HepG2 (cell line): Measurements from ENCODE around the gene VDR. TPM values are rescaled to one million over a fixed set of nuclear protein-coding genes. Genes with fewer than 3 reads are reported as not detected.

Source experiments
- ATAC-seq: fragments of 200-7000 bp; cut with Tn5 transposase; 3 replicates; pipeline ENCODE4 v1.9.1; 2020; ENCODE audit warnings: mild to moderate bottlenecking, moderate library complexity
- BruUV-seq: library from RNA; stranded (reverse); fragments of 400-500 nt; replicated peaks from 2 replicates; lab custom pipeline; 2021; lab: Mats Ljungman, UMichigan
- CTCF ChIA-PET: fragments of 300-600 bp; formaldehyde crosslinking; extraction: SDS; loops from one replicate; lab custom pipeline; 2021; ENCODE audit warnings: low total read pairs, inconsistent platforms, low intra/inter-chr PET ratio; lab: Yijun Ruan, JAX
- POLR2A ChIA-PET: fragments of 350-600 bp; sonication (Branson Sonifier 250); formaldehyde crosslinking; loops from one replicate; lab custom pipeline; 2020; ENCODE audit warnings: antibody characterized with exemption, inconsistent platforms; lab: Yijun Ruan, JAX
- DNase-seq: peaks from one replicate; pipeline ENCODE4 v3.0.0-alpha.2; 2015; ENCODE audit warnings: low spot score
- FAIRE-seq: peaks from 3 replicates; lab custom pipeline; 2011; peaks lifted over from hg19 to GRCh38; lab: Jason Lieb, UNC
- H2AFZ ChIP-seq: one replicate; pipeline ENCODE4 v1.6.1; 2011; ENCODE audit warnings: low read length, inconsistent platforms
- H3K27ac ChIP-seq: fragments of 300-600 bp; 3 replicates; pipeline ENCODE4 v1.8.0; 2011; ENCODE audit warnings: mixed run types, mild to moderate bottlenecking, mixed read lengths, low read length, inconsistent platforms; ENCODE audit not compliant: insufficient read depth; ENCODE audit errors: extremely low read length
- H3K27me3 ChIP-seq, 2 experiments: fragments of 200-600 bp in 1 of 2; 2 replicates in 1 of 2; 3 replicates in 1 of 2; pipeline versions ENCODE4 v1.6.0 to v1.8.0; 2011; ENCODE audit warnings: low read length in 2 of 2, mild to moderate bottlenecking in 2 of 2, moderate library complexity in 2 of 2, inconsistent platforms in 1 of 2; ENCODE audit not compliant: insufficient read depth in 2 of 2, control insufficient read depth in 1 of 2
- H3K36me3 ChIP-seq, 2 experiments: fragments of 200-600 bp in 1 of 2; replicated peaks in 1 of 2; 2 replicates in 1 of 2; 3 replicates in 1 of 2; pipeline versions ENCODE4 v1.5.1 to v1.8.0; 2011; ENCODE audit warnings: low read length in 2 of 2, inconsistent platforms in 1 of 2; ENCODE audit not compliant: insufficient read depth in 2 of 2, control insufficient read depth in 1 of 2
- H3K4me1 ChIP-seq: 2 replicates; pipeline ENCODE4 v1.5.1; 2012; ENCODE audit warnings: low read length, inconsistent platforms; ENCODE audit not compliant: insufficient read depth
- H3K4me2 ChIP-seq: 2 replicates; pipeline ENCODE4 v1.6.0; 2011; ENCODE audit warnings: low read depth, low read length, inconsistent platforms
- H3K4me3 ChIP-seq, 3 experiments: fragments of 200-600 bp in 1 of 3; sonication (generic), shearing (Covaris generic) in 1 of 3; replicated peaks in 1 of 3; 2 replicates each; pipeline ENCODE4 v1.5.1; 2011 to 2016; ENCODE audit warnings: low read length in 3 of 3, inconsistent platforms in 2 of 3, low read depth in 2 of 3, mild to moderate bottlenecking in 2 of 3, control low read depth in 1 of 3, mixed read lengths in 1 of 3; ENCODE audit not compliant: insufficient read depth in 1 of 3
- H3K79me2 ChIP-seq: one replicate; pipeline ENCODE4 v1.6.1; 2011; ENCODE audit warnings: low read length, inconsistent platforms; ENCODE audit not compliant: insufficient read depth
- H3K9ac ChIP-seq: 2 replicates; pipeline ENCODE4 v1.6.0; 2011; ENCODE audit warnings: mild to moderate bottlenecking, low read depth, low read length, inconsistent platforms; ENCODE audit not compliant: insufficient read depth
- H3K9me3 ChIP-seq: 2 replicates; pipeline ENCODE4 v1.5.1; 2012; ENCODE audit warnings: mild to moderate bottlenecking, low read length
- H4K20me1 ChIP-seq: 2 replicates; pipeline ENCODE4 v1.6.0; 2011; ENCODE audit warnings: inconsistent platforms, mild to moderate bottlenecking, low read length, moderate library complexity; ENCODE audit not compliant: insufficient read depth
- ATF6 ChIP-seq: sonication (generic); formaldehyde crosslinking; conservative IDR thresholded peaks from 2 replicates; pipeline ENCODE4 v1.4.0; 2020; ENCODE audit warnings: missing genetic modification reagents
- BRCA1 ChIP-seq: sonication (generic); formaldehyde crosslinking; IDR thresholded peaks from 2 replicates; pipeline ENCODE4 v1.4.0; 2020; ENCODE audit warnings: missing genetic modification reagents
- CHD2 ChIP-seq: IDR thresholded peaks from 2 replicates; pipeline ENCODE4 v1.6.1; 2011; ENCODE audit warnings: low read depth, low read length, improper control_type of control experiment
- CHD4 ChIP-seq: fragments of 200-600 bp; sonication (generic); IDR thresholded peaks from 2 replicates; pipeline ENCODE4 v1.7.0; 2017; ENCODE audit warnings: mild to moderate bottlenecking, low read length, borderline replicate concordance
- FOXO1 ChIP-seq: sonication (generic); formaldehyde crosslinking; IDR thresholded peaks from 2 replicates; pipeline ENCODE4 v1.4.0; 2020; ENCODE audit warnings: missing genetic modification reagents
- GTF2F1 ChIP-seq: fragments of 150-350 bp; IDR thresholded peaks from 2 replicates; pipeline ENCODE4 v1.6.1; 2014; ENCODE audit warnings: low read length
- MBD4 ChIP-seq: IDR thresholded peaks from 2 replicates; pipeline ENCODE4 v1.6.1; 2012; ENCODE audit warnings: low read length, inconsistent platforms, borderline replicate concordance
- NAIF1 ChIP-seq: sonication (generic); formaldehyde crosslinking; IDR thresholded peaks from 2 replicates; pipeline ENCODE4 v1.5.0; 2020; ENCODE audit warnings: mild to moderate bottlenecking, missing genetic modification reagents, borderline replicate concordance
- POGK ChIP-seq: sonication (generic); formaldehyde crosslinking; conservative IDR thresholded peaks from 2 replicates; pipeline ENCODE4 v1.8.0; 2022; ENCODE audit warnings: mild to moderate bottlenecking, moderate library complexity, missing genetic modification reagents
- RNF2 ChIP-seq: fragments of 450-650 bp; conservative IDR thresholded peaks from 2 replicates; pipeline ENCODE4 v1.6.1; 2016; ENCODE audit warnings: low read depth
- RORA ChIP-seq: sonication (generic); formaldehyde crosslinking; IDR thresholded peaks from 2 replicates; pipeline ENCODE4 v1.5.0; 2020; ENCODE audit warnings: mild to moderate bottlenecking, missing genetic modification reagents, moderate library complexity
- SIX4 ChIP-seq: sonication (generic); formaldehyde crosslinking; IDR thresholded peaks from 2 replicates; pipeline ENCODE4 v1.4.0; 2020; ENCODE audit warnings: missing genetic modification reagents
- SOX6 ChIP-seq, 2 experiments: fragments of 450-650 bp in 1 of 2; sonication (generic) in 1 of 2; formaldehyde crosslinking in 1 of 2; IDR thresholded peaks; 2 replicates each; pipeline versions ENCODE4 v1.4.0 to v1.6.1; 2017 to 2020; ENCODE audit warnings: antibody characterized with exemption in 1 of 2, mild to moderate bottlenecking in 1 of 2, missing genetic modification reagents in 1 of 2
- TBP ChIP-seq: sonication (generic); formaldehyde crosslinking; IDR thresholded peaks from 2 replicates; pipeline ENCODE4 v1.5.0; 2020; ENCODE audit warnings: missing genetic modification reagents
- TCF12 ChIP-seq, 2 experiments: fragments of 450-650 bp in 1 of 2; sonication (generic) in 1 of 2; formaldehyde crosslinking in 1 of 2; IDR thresholded peaks; 2 replicates each; pipeline versions ENCODE4 v1.6.1 to v1.8.0; 2017 to 2022; ENCODE audit warnings: antibody characterized with exemption in 1 of 2, mild to moderate bottlenecking in 1 of 2, missing genetic modification reagents in 1 of 2, moderate library complexity in 1 of 2
- ZMYM3 ChIP-seq: sonication (generic); formaldehyde crosslinking; IDR thresholded peaks from 2 replicates; pipeline ENCODE4 v1.5.1; 2020; ENCODE audit warnings: mild to moderate bottlenecking, missing genetic modification reagents
- ZNF18 ChIP-seq: sonication (generic); formaldehyde crosslinking; IDR thresholded peaks from 2 replicates; pipeline ENCODE4 v1.8.0; 2022; ENCODE audit warnings: mild to moderate bottlenecking, missing genetic modification reagents; ENCODE audit not compliant: insufficient replicate concordance
- ZNF616 ChIP-seq: sonication (generic); formaldehyde crosslinking; IDR thresholded peaks from 2 replicates; pipeline ENCODE4 v1.5.0; 2020; ENCODE audit warnings: low read depth, mild to moderate bottlenecking, missing genetic modification reagents
- ZNF720 ChIP-seq: sonication (generic); formaldehyde crosslinking; IDR thresholded peaks from 2 replicates; pipeline ENCODE4 v1.4.0; 2020; ENCODE audit warnings: missing genetic modification reagents
- ZSCAN12 ChIP-seq: sonication (generic); formaldehyde crosslinking; IDR thresholded peaks from 2 replicates; pipeline ENCODE4 v1.9.0; 2021; ENCODE audit warnings: mild to moderate bottlenecking, missing genetic modification reagents
- WGBS: methylation state at CpG from one replicate; pipeline ENCODE4 v1.1.6; 2017; ENCODE audit warnings: low lambda C conversion rate; 5-methylcytosine and 5-hydroxymethylcytosine counted together
- in situ Hi-C: cut with HindIII; loops from 2 replicates; pipeline ENCODE4 v1.10.0; 2017; ENCODE audit warnings: low pct_unique_long_range_greater_than_20kb; ENCODE audit not compliant: extremely low pct_ligation_motif_present
- intact Hi-C: fragments of 100-400 bp; cut with micrococcal nuclease; formaldehyde crosslinking; loops from one replicate; pipeline ENCODE4 v1.10.0; 2022; ENCODE audit not compliant: unreplicated experiment
- polyA plus RNA-seq, 8 experiments: library from polyadenylated mRNA; depleted of rRNA in 3 of 8; stranded (reverse) in 7 of 8; unstranded in 1 of 8; fragments of >200 nt; fragmentation: Illumina TruSeq in 4 of 8; extraction: Trizol in 4 of 8; gene quantifications; 2 replicates each; pipeline versions ENCODE4 v1.2.1 to v1.2.3, GENCODE V29; 2011 to 2016; ENCODE audit warnings: low read depth in 4 of 8, missing spikeins in 1 of 8, mixed read lengths in 1 of 8; ENCODE audit not compliant: insufficient read depth in 1 of 8
- total RNA-seq, 5 experiments: library from RNA; depleted of rRNA; stranded (reverse); fragments of >200 nt; fragmentation: Illumina TruSeq; extraction: Trizol; gene quantifications; 2 replicates each; pipeline ENCODE4 v1.2.3, GENCODE V29; 2016; ENCODE audit warnings: low read depth in 1 of 5

The VDR gene
- total and polyA plus RNA-seq, 2 of the 13 experiments (the other 11 are each of a cell fraction or from before 2014, with no cell fraction given) = 0.08 to 0.33 TPM

- FAIRE-seq = no peak
- ChIA-PET CTCF (no interaction called here), POLR2A (no interaction called here)
- no peak for DNase-seq
- Histone ChIP-seq H3K9ac (no peak overlapping the region), H4K20me1 (peaks cover 4% of the 10 kb centered on the region; the same call in 1 of the 2 replicates), H3K27ac (no peak overlapping the region), H3K4me3 (no peak overlapping the region), H3K36me3 (no peaks in the 10 kb centered on the region), H2AFZ (no peak overlapping the region), H3K79me2 (peaks cover 1% of the 10 kb centered on the region), H3K9me3 (no peaks in the 10 kb centered on the region), H3K4me2 (no peak overlapping the region), H3K4me1 (peaks cover 28% of the 10 kb centered on the region), H3K27me3 (no peaks in the 10 kb centered on the region)
- 72% methylated on average over 2 of the region's 3 CpGs for WGBS
- in situ Hi-C loops = no loop called here
- intact Hi-C loops = no loop called here
- no peak for ATAC-seq
- no TSS peak for BruUV-seq
- TF ChIP-seq CHD4 (no peak), ZNF18 (CRISPR knock-in tag) (no peak), ZNF616 (CRISPR knock-in tag) (no peak), ATF6 (CRISPR knock-in tag) (no peak), FOXO1 (CRISPR knock-in tag) (no peak), ZNF720 (CRISPR knock-in tag) (no peak), SIX4 (CRISPR knock-in tag) (no peak), TBP (CRISPR knock-in tag) (no peak), GTF2F1 (no peak), RNF2 (no peak), NAIF1 (CRISPR knock-in tag) (no peak), SOX6 (IDR thresholded peaks at IDR 0.05) (no peak), SOX6 (CRISPR knock-in tag; IDR thresholded peaks at IDR 0.05) (no peak), CHD2 (no peak), POGK (CRISPR knock-in tag) (no peak), RORA (CRISPR knock-in tag) (no peak), TCF12 (IDR thresholded peaks at IDR 0.05) (no peak), TCF12 (CRISPR knock-in tag; IDR thresholded peaks at IDR 0.05) (no peak), MBD4 (no peak), ZSCAN12 (CRISPR knock-in tag) (no peak), BRCA1 (CRISPR knock-in tag) (no peak), ZMYM3 (CRISPR knock-in tag) (no peak)
Observed at GRCh38 chr12:47814539-47815170, 90.1 kb downstream of the VDR start.
